T-helper 2 cell treated with Interferon-gamma antibody and Interleukin-4, amounts not matched to agents 5 μg/mL and 100 μg/mL, for 36 hours (primary cell): Measurements from ENCODE around the gene MYCBP2.

Experiments used
- DNase-seq: peaks from one replicate; pipeline ENCODE4 v3.0.0; 2021; ENCODE audit warnings: low spot score
- H3K27ac Mint-ChIP-seq: one replicate; pipeline ENCODE4 v1.8.0; 2021; ENCODE audit warnings: mild to moderate bottlenecking, mixed read lengths
- H3K27me3 Mint-ChIP-seq: one replicate; pipeline ENCODE4 v1.8.0; 2021; ENCODE audit warnings: low read depth, mixed read lengths
- H3K36me3 Mint-ChIP-seq: one replicate; pipeline ENCODE4 v1.8.0; 2021; ENCODE audit warnings: low read depth, mixed read lengths
- H3K4me1 Mint-ChIP-seq: one replicate; pipeline ENCODE4 v1.8.0; 2021; ENCODE audit warnings: low read depth, mixed read lengths
- H3K4me3 Mint-ChIP-seq: one replicate; pipeline ENCODE4 v1.8.0; 2022; ENCODE audit warnings: mild to moderate bottlenecking, moderate library complexity, mixed read lengths
- H3K9me3 Mint-ChIP-seq: one replicate; pipeline ENCODE4 v1.8.0; 2021; ENCODE audit warnings: mixed read lengths

The MYCBP2 gene, protein sequence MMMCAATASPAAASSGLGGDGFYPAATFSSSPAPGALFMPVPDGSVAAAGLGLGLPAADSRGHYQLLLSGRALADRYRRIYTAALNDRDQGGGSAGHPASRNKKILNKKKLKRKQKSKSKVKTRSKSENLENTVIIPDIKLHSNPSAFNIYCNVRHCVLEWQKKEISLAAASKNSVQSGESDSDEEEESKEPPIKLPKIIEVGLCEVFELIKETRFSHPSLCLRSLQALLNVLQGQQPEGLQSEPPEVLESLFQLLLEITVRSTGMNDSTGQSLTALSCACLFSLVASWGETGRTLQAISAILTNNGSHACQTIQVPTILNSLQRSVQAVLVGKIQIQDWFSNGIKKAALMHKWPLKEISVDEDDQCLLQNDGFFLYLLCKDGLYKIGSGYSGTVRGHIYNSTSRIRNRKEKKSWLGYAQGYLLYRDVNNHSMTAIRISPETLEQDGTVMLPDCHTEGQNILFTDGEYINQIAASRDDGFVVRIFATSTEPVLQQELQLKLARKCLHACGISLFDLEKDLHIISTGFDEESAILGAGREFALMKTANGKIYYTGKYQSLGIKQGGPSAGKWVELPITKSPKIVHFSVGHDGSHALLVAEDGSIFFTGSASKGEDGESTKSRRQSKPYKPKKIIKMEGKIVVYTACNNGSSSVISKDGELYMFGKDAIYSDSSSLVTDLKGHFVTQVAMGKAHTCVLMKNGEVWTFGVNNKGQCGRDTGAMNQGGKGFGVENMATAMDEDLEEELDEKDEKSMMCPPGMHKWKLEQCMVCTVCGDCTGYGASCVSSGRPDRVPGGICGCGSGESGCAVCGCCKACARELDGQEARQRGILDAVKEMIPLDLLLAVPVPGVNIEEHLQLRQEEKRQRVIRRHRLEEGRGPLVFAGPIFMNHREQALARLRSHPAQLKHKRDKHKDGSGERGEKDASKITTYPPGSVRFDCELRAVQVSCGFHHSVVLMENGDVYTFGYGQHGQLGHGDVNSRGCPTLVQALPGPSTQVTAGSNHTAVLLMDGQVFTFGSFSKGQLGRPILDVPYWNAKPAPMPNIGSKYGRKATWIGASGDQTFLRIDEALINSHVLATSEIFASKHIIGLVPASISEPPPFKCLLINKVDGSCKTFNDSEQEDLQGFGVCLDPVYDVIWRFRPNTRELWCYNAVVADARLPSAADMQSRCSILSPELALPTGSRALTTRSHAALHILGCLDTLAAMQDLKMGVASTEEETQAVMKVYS (N-terminal part only)

DNA sequence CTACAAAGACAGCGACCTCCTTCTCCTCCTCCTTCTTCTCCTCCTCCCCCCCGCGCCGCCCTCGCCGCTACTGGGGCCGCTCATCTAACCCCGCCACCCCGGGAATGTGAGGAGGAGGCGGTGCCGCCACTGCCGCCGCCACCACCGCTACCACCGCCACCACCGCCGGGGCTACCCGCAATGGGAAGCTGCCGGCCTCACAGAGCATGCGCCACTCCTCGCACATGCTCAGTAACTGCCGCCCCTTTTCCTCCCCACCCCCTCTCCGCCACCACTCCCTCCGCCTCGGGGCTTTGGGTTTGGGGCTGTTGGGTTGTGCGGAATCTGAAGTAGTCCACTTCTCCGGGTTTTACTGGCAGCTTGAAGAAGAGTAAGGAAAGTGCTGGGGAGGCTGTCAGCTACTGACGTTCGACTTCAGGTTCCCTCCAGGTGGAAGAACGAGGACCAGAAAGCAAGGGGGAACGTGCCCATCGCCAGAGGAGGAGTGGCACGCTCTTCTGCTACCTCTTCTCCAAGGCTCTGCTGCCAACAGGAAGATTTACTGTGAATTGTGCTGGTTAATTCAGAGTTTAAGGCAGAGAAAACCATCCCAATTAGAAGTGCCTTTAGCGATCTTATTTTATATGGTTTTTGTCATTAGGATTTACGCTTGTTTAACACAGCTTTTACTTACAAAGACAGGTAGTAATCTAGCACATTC lies at the start of gene MYCBP2:
Gene MYCBP2, minus strand, starts transcription at position 190 of the 700 bp plus-strand sequence. CDS start 319 bp downstream, outside the sequence.
- Mint-ChIP-seq H3K4me3 (peak within 1 kb of the TSS; percentile 94), H3K27me3 (no peaks in the 10 kb centered on the region), H3K36me3 (peaks cover 26% of the 10 kb centered on the region), H3K9me3 (no peaks in the 10 kb centered on the region), H3K27ac (peak within 1 kb of the TSS; percentile 97), H3K4me1 (peaks cover 54% of the 10 kb centered on the region)
- peak; percentile 97 for DNase-seq

DNA sequence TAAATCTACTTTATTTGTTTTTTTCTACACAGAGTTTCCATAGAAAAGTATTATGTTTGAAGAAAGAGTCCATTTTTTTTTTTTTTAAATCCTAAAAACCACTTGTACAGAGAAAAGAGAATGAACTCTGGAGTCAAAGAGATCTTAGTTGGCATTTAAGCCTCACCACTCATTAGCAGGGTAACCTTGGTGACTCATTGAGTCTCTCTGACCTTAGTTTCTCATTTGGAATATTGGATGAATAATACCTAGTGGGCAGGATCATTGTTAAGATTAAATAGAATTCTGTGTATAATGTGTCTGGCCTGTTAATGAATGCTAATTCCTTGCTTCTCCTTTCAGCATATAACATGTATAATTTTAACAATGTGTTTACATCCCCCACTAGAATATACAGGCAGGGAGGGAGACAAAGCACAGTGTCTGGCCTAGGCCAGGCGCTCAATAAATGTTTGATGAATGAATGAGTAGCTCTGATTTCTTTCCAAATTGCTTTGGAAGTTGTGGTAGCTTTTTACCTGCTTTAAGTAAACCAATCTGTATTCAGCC lies 48.7 kb upstream of the MYCBP2 start:
- H3K27ac Mint-ChIP-seq, result no peak overlapping the region
- H3K36me3 Mint-ChIP-seq, result no peaks in the 10 kb centered on the region
- DNase-seq, result no peak
- H3K9me3 Mint-ChIP-seq, result no peaks in the 10 kb centered on the region
- peaks cover 2% of the 10 kb centered on the region for H3K4me1 Mint-ChIP-seq
- H3K4me3 Mint-ChIP-seq, result no peak overlapping the region
- peaks cover 8% of the 10 kb centered on the region for H3K27me3 Mint-ChIP-seq

DNA sequence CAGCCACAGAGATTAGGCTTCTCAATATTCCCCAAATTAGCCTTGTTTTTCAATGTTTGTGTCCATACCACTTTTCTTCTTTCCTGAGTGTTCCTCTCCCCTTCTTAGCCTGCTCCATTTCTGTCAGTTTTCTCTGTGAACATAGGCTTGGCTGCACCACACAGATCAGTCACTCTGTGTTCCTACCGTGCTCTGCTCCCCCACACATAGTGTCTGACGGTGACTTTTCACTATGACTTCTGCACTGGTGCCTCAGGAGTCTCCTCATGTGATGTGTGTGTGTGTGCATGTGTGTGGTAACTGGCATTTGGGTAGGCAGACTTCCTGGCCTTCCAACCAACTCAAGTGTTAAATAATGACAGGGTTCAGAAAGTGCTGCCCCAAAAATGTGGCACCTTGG lies 47.9 kb upstream of the MYCBP2 start:
- H3K27ac Mint-ChIP-seq, result no peak overlapping the region
- no peak for DNase-seq
- no peak overlapping the region for H3K4me3 Mint-ChIP-seq
- H3K36me3 Mint-ChIP-seq, result no peaks in the 10 kb centered on the region
- H3K9me3 Mint-ChIP-seq, result no peaks in the 10 kb centered on the region
- peaks cover 14% of the 10 kb centered on the region for H3K27me3 Mint-ChIP-seq
- H3K4me1 Mint-ChIP-seq, result peaks cover 2% of the 10 kb centered on the region

DNA sequence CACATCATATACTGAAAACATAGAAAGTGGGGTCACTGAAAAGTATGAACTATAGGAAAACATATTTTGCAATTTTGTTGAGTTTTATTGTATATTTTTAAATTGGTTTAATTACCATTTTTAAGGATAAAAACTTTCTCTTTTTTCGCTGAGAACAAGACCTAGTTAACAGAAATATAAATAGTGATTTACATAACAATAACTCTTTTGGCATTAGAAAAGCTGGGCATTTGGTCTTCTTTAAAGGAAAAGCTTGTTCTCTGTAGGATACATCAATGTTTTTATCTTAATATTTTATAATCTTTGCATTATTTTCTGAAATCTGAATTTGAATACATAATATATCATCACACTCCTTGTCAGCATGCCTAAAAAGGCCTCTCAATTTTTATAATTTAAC lies 47.4 kb upstream of the MYCBP2 start:
- H3K4me1 Mint-ChIP-seq, result peaks cover 2% of the 10 kb centered on the region
- no peak overlapping the region for H3K27ac Mint-ChIP-seq
- no peak for DNase-seq
- peaks cover 16% of the 10 kb centered on the region for H3K27me3 Mint-ChIP-seq
- no peaks in the 10 kb centered on the region for H3K36me3 Mint-ChIP-seq
- no peaks in the 10 kb centered on the region for H3K9me3 Mint-ChIP-seq
- no peak overlapping the region for H3K4me3 Mint-ChIP-seq

DNA sequence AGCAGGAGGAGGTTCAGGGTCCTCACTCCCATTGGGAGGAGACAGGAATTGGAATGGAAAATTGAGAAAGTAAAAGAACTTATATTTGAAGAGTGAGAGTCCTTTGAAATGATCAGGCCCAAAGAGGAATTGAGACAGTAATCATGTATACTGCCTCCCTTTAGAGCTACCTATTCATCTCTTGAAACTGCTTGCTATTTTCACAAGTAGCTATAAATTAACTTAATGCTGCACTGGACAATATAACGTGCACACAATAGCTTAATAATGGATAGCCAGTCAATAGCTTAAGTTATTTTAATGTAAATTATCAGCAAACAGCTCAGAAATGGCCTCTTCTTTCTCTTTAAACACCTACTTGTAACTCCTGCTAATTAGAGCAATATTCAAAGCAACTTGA lies 46.6 kb upstream of the MYCBP2 start:
- no peak overlapping the region for H3K4me3 Mint-ChIP-seq
- no peak overlapping the region for H3K27ac Mint-ChIP-seq
- H3K36me3 Mint-ChIP-seq, result no peaks in the 10 kb centered on the region
- H3K4me1 Mint-ChIP-seq, result peaks cover 2% of the 10 kb centered on the region
- no peaks in the 10 kb centered on the region for H3K9me3 Mint-ChIP-seq
- DNase-seq, result no peak
- H3K27me3 Mint-ChIP-seq, result peaks cover 16% of the 10 kb centered on the region

DNA sequence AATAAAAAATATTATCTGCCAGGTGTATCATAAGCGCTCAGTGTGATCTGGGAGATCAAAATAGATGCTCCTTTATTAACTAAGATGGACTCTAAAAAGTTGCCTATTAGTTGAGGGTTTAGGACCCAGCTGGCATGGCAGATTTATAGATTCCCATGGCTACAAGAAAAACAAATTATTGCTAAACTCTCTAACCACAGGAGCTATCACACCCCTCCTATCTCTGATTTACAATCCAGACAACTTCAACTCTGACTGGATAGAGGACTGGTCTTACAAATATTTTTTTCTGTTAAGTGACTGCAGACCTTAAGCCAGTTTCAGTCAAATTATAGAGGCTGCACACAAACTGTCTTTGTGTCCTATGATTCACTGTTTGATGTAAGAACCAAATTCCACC lies 45.4 kb upstream of the MYCBP2 start:
- H3K27me3 Mint-ChIP-seq, result peaks cover 28% of the 10 kb centered on the region
- no peak overlapping the region for H3K27ac Mint-ChIP-seq
- no peak for DNase-seq
- no peak overlapping the region for H3K4me3 Mint-ChIP-seq
- H3K36me3 Mint-ChIP-seq, result no peaks in the 10 kb centered on the region
- peaks cover 2% of the 10 kb centered on the region for H3K4me1 Mint-ChIP-seq
- H3K9me3 Mint-ChIP-seq, result no peaks in the 10 kb centered on the region

DNA sequence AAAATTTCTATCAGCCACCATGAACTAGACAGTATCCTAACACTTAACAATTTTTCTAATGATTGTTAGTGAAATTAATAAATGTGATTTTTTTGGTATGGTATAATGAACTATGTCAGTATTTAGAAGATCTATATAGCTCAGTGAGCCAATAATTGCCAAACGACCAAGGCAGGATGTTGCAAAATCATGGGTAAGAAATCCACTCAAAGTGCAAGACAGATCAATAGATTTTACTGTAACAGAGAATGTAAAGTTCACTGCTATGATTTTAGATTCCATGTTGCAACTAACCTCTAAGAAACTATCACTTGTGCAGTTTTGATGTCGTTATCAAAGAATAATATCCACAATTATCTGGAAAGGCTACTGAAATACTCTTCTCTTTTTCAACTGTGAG lies 44.0 kb upstream of the MYCBP2 start:
- no peaks in the 10 kb centered on the region for H3K9me3 Mint-ChIP-seq
- peaks cover 2% of the 10 kb centered on the region for H3K4me1 Mint-ChIP-seq
- no peak overlapping the region for H3K4me3 Mint-ChIP-seq
- H3K36me3 Mint-ChIP-seq, result no peaks in the 10 kb centered on the region
- peaks cover 29% of the 10 kb centered on the region for H3K27me3 Mint-ChIP-seq
- H3K27ac Mint-ChIP-seq, result no peak overlapping the region
- no peak for DNase-seq

DNA sequence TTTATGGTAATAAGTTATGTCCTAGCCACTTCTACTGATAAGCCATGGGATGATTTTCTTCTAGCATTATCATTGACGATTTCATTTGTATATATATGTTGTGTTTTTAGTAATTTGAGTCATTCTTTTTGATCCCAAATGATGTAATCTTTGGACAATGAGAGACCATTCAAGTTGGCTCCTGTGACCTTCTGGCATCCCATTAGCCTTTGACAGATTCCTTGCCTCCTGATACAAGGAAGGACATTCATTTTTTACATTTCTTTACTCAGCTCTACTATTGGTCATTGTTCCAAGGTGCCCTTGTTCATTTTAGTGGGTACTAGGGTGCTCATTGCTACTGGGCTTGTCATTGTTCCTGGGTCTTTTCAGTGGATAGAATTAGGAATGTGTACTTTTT lies 35.3 kb upstream of the MYCBP2 start:
- Mint-ChIP-seq H3K36me3 (no peaks in the 10 kb centered on the region), H3K27ac (no peak overlapping the region)

DNA sequence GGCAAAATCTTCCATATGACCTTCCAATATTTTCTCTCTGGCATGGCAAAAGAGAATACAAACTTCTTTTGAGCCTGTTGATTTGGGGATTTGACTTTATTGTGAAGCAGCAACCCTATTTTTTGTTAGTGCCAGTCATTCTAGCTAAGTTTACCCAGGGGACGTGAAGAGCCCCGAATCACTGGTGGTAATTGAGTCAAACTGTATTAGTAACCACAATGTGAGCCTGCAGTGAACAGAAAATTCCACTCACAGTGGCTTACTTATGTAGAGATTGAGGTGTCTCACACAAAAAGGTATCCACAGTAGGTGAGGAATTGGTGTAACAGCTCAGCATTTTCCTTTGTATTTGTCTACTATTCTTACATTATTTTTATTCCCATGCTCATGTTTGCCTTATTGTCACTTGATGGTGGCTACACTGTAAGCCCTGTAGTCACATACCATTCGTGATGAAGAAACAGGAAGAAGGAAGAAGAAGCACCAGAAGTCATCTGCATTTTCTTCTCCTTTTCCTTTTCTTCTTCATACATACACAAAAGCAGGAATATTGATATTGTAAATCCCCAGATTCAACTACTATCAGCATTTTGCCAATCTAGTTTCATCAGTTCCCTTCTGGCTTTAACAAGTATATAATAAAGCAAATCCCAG lies 33.3 kb upstream of the MYCBP2 start:
- no peak overlapping the region for H3K27ac Mint-ChIP-seq
- H3K4me1 Mint-ChIP-seq, result no peaks in the 10 kb centered on the region
- no peak for DNase-seq
- H3K9me3 Mint-ChIP-seq, result no peaks in the 10 kb centered on the region
- H3K4me3 Mint-ChIP-seq, result no peak overlapping the region
- no peaks in the 10 kb centered on the region for H3K36me3 Mint-ChIP-seq
- H3K27me3 Mint-ChIP-seq, result peaks cover 14% of the 10 kb centered on the region

More for the DNA sequence above, 35.3 kb upstream of the MYCBP2 start:
- Mint-ChIP-seq H3K4me3 (no peak overlapping the region), H3K9me3 (no peaks in the 10 kb centered on the region), H3K27me3 (peaks cover 11% of the 10 kb centered on the region), H3K4me1 (no peaks in the 10 kb centered on the region)
- DNase-seq, result no peak

DNA sequence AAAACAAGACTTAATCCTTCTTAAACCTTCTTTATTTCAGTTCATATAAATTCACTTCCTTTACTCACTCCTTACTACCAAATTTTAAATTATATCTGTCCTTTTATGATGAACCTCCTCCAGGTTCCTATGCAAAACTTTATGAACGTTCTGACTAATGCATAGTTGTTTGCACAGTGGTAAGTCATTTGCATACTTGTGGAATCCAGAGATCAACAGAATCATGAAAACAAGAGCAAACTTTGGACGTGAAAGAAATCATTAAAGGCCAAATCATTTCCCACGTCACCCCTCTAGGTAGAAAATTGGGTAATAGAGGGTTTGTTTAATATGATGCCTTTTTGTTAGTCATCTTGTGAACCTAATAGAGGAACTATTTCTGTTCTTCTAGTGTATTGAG lies 32.3 kb upstream of the MYCBP2 start:
- no peaks in the 10 kb centered on the region for H3K36me3 Mint-ChIP-seq
- no peaks in the 10 kb centered on the region for H3K9me3 Mint-ChIP-seq
- H3K27ac Mint-ChIP-seq, result no peak overlapping the region
- H3K27me3 Mint-ChIP-seq, result peaks cover 18% of the 10 kb centered on the region
- peaks cover 1% of the 10 kb centered on the region for H3K4me1 Mint-ChIP-seq
- no peak for DNase-seq
- H3K4me3 Mint-ChIP-seq, result no peak overlapping the region

DNA sequence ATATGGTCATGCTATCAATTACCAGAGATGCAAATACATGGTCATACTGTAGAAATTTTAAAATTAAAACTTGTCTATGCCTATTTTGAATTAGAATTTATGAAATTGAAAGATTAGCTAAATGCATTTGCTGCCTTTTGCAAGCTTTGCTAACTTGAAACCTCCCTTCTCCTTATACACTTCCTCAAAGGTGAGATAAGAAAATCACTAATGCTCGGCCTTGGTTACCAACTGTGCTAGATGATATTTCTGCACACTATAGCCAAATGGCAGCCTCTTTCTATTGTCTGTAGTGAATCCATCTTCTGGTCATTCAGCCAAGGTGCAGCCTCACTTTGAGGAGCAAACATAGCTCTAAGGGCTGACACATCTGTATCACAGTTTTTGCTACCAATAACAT lies 31.1 kb upstream of the MYCBP2 start:
- Mint-ChIP-seq H3K4me3 (no peak overlapping the region), H3K27ac (no peak overlapping the region), H3K36me3 (no peaks in the 10 kb centered on the region), H3K27me3 (peaks cover 20% of the 10 kb centered on the region), H3K4me1 (peaks cover 8% of the 10 kb centered on the region), H3K9me3 (no peaks in the 10 kb centered on the region)
- DNase-seq, result no peak

DNA sequence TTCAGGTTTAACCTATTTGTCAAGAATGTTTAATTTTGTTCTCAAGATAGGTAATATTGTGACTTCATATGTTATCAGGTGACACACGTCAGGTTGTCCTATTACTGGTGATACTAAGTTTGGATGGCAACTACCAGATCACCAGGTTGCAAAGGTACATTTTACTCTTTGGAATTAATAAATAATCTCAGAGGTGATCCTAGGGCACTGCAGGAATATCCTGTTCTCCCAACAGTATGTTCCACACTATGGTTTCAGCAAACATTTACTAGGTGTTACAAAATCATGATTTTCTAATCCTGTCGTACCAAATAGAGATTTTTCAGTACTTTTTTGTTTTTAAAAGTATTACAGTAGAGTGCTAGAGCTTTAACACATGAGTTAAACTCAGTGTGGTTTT lies 29.3 kb upstream of the MYCBP2 start:
- Mint-ChIP-seq H3K27ac (no peak overlapping the region), H3K36me3 (no peaks in the 10 kb centered on the region), H3K27me3 (peaks cover 12% of the 10 kb centered on the region), H3K4me1 (peaks cover 8% of the 10 kb centered on the region), H3K4me3 (no peak overlapping the region), H3K9me3 (no peaks in the 10 kb centered on the region)
- DNase-seq, result no peak

DNA sequence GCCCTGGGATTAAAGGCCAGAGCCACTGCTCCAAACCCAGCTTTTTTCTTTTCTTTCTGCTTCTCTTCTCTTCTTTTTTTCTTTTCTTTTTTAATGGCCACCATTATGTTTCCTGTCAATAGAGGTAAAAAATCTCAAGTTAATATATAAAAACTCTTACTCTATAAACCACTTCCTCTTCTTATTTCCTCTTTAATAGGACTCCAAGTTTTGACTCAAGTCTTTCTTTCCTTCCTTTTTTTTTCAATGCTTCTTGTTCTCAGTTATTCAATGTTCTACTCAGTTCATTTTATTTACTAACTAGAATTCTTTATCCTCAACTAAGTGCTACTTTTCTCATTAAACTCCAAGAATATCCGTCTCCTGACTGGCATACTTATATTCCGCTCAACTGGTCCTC lies 27.1 kb upstream of the MYCBP2 start:
- Mint-ChIP-seq H3K27ac (no peak overlapping the region), H3K9me3 (no peaks in the 10 kb centered on the region)

More for the DNA sequence above, 27.1 kb upstream of the MYCBP2 start:
- H3K4me3 Mint-ChIP-seq, result no peak overlapping the region
- peaks cover 8% of the 10 kb centered on the region for H3K4me1 Mint-ChIP-seq
- H3K36me3 Mint-ChIP-seq, result no peaks in the 10 kb centered on the region
- no peak for DNase-seq
- H3K27me3 Mint-ChIP-seq, result peaks cover 14% of the 10 kb centered on the region
